ENCODE data around the gene PARN.

- no peak for TF ChIP-seq POLR2A (IDR thresholded peaks at IDR 0.05)
- TF ChIP-seq CTCF (IDR thresholded peaks at IDR 0.05), result no peak
Measured at GRCh38 chr16:14428043-14428442, 202.0 kb downstream of the PARN start.

All from thyroid gland (tissue), 4 donors.